Fibroblast of lung (primary cell): Measurements from ENCODE around the gene KIF26A. TPM values are rescaled to one million over a fixed set of nuclear protein-coding genes. Genes with fewer than 3 reads are reported as not detected.

ENCODE experiments used
- DNase-seq, 2 donors: peaks; one replicate each; pipeline versions ENCODE4 v3.0.0 to v3.0.0-alpha.2; 2010; ENCODE audit warnings: low read depth in 2 of 2
- H2AFZ ChIP-seq: 2 replicates; pipeline ENCODE4 v1.5.1; 2012; ENCODE audit warnings: low read length, control low read depth, inconsistent platforms
- H3K27ac ChIP-seq: 2 replicates; pipeline ENCODE4 v1.5.1; 2011; ENCODE audit warnings: low read length, control low read depth; ENCODE audit not compliant: insufficient read depth
- H3K27me3 ChIP-seq: 2 replicates; pipeline ENCODE4 v1.5.1; 2011; ENCODE audit warnings: mild to moderate bottlenecking, low read length; ENCODE audit not compliant: control insufficient read depth, insufficient read depth
- H3K36me3 ChIP-seq: 2 replicates; pipeline ENCODE4 v1.5.1; 2011; ENCODE audit warnings: low read length; ENCODE audit not compliant: control insufficient read depth, insufficient read depth
- H3K4me1 ChIP-seq: 2 replicates; pipeline ENCODE4 v1.5.1; 2011; ENCODE audit warnings: low read length; ENCODE audit not compliant: control insufficient read depth, insufficient read depth; ENCODE audit errors: extremely low read depth
- H3K4me2 ChIP-seq: 2 replicates; pipeline ENCODE4 v1.5.1; 2011; ENCODE audit warnings: low read length, control low read depth; ENCODE audit not compliant: insufficient read depth; ENCODE audit errors: extremely low read depth
- H3K4me3 ChIP-seq, 4 experiments: fragments of 200-600 bp in 1 of 4; sonication (generic) in 1 of 4; replicated peaks in 1 of 4; 2 replicates each; pipeline ENCODE4 v1.5.1; 2011 to 2016; ENCODE audit warnings: low read length in 4 of 4, low read depth in 3 of 4, mild to moderate bottlenecking in 3 of 4, control low read depth in 2 of 4, inconsistent platforms in 1 of 4, mixed read lengths in 1 of 4; ENCODE audit not compliant: insufficient read depth in 1 of 4; ENCODE audit errors: control extremely low read depth in 1 of 4
- H3K79me2 ChIP-seq: 2 replicates; pipeline ENCODE4 v1.5.1; 2012; ENCODE audit warnings: mild to moderate bottlenecking, low read length, inconsistent platforms; ENCODE audit not compliant: control insufficient read depth, insufficient read depth
- H3K9ac ChIP-seq: 2 replicates; pipeline ENCODE4 v1.5.1; 2011; ENCODE audit warnings: mild to moderate bottlenecking, low read length, control low read depth; ENCODE audit not compliant: insufficient read depth
- H3K9me3 ChIP-seq: 2 replicates; pipeline ENCODE4 v1.5.1; 2012; ENCODE audit warnings: low read depth, low read length; ENCODE audit not compliant: control insufficient read depth, insufficient read depth
- H4K20me1 ChIP-seq: 2 replicates; pipeline ENCODE4 v1.5.1; 2011; ENCODE audit warnings: low read length; ENCODE audit not compliant: control insufficient read depth, insufficient read depth; ENCODE audit errors: extremely low read depth
- CTCF ChIP-seq, 2 donors: IDR thresholded peaks in 1 of 2; conservative IDR thresholded peaks in 1 of 2; 1 replicate in 1 of 2; 2 replicates in 1 of 2; pipeline ENCODE4 v1.5.1; 2011 to 2012; ENCODE audit warnings: low read length in 2 of 2, control low read depth in 1 of 2, inconsistent platforms in 1 of 2, low read depth in 1 of 2, mild to moderate bottlenecking in 1 of 2
- EZH2 ChIP-seq: IDR thresholded peaks from 2 replicates; pipeline ENCODE4 v1.5.1; 2012; ENCODE audit warnings: low read length, control low read depth, mild to moderate bottlenecking; ENCODE audit errors: missing control alignments
- polyA plus RNA-seq, 2 donors: library from polyadenylated mRNA; depleted of rRNA in 1 of 2; stranded (reverse) in 1 of 2; unstranded in 1 of 2; fragments of >200 nt; gene quantifications; 2 replicates each; pipeline ENCODE4 v1.2.1, GENCODE V29; 2011 to 2012; ENCODE audit warnings: missing spikeins in 1 of 2
- total RNA-seq: library from RNA; depleted of rRNA; stranded (reverse); fragments of >200 nt; gene quantifications from 2 replicates; pipeline ENCODE4 v1.2.1, GENCODE V29; 2014

KIF26A gene
- total and polyA plus RNA-seq, 2 donors (not counting 1 experiment from before 2014, with no cell fraction given) = 0.01 to 2.0 TPM

GRCh38 chr14:104109731-104110361, 28.5 kb upstream of the KIF26A start:
- Histone ChIP-seq H3K4me1 (no peaks in the 10 kb centered on the region), H3K9ac (no peak overlapping the region), H4K20me1 (no peaks in the 10 kb centered on the region), H3K4me3 (no peak overlapping the region), H3K36me3 (no peaks in the 10 kb centered on the region), H3K4me2 (no peak overlapping the region), H3K27me3 (no peaks in the 10 kb centered on the region), H3K27ac (no peak overlapping the region), H2AFZ (no peak overlapping the region), H3K9me3 (no peaks in the 10 kb centered on the region), H3K79me2 (no peaks in the 10 kb centered on the region)
- DNase-seq = no peak
- TF ChIP-seq CTCF (conservative IDR thresholded peaks at IDR 0.05 in 1 of 2, IDR thresholded peaks at IDR 0.05 in 1 of 2; ENCODE audit: low read depth in 1 of 2, low read length in 2 of 2) (no peak), EZH2 (no peak)

GRCh38 chr14:104110491-104111209, 27.7 kb upstream of the KIF26A start:
- Histone ChIP-seq H4K20me1 (no peaks in the 10 kb centered on the region), H3K4me1 (no peaks in the 10 kb centered on the region), H3K4me2 (no peak overlapping the region), H3K79me2 (no peaks in the 10 kb centered on the region), H3K27me3 (no peaks in the 10 kb centered on the region), H3K9ac (no peak overlapping the region), H2AFZ (no peak overlapping the region), H3K27ac (no peak overlapping the region), H3K36me3 (no peaks in the 10 kb centered on the region), H3K9me3 (no peaks in the 10 kb centered on the region), H3K4me3 (no peak overlapping the region)
- DNase-seq = no peak
- TF ChIP-seq EZH2 = no peak
- TF ChIP-seq CTCF (conservative IDR thresholded peaks at IDR 0.05 in 1 of 2, IDR thresholded peaks at IDR 0.05 in 1 of 2; ENCODE audit: low read depth in 1 of 2, low read length in 2 of 2) = no peak

- Histone ChIP-seq H3K36me3 (no peaks in the 10 kb centered on the region), H4K20me1 (no peaks in the 10 kb centered on the region), H3K4me3 (no peak overlapping the region), H3K79me2 (no peaks in the 10 kb centered on the region), H3K9ac (no peak overlapping the region), H3K9me3 (no peaks in the 10 kb centered on the region), H3K27me3 (peaks cover 4% of the 10 kb centered on the region), H2AFZ (no peak overlapping the region), H3K4me2 (no peak overlapping the region), H3K4me1 (no peaks in the 10 kb centered on the region), H3K27ac (no peak overlapping the region)
- no peak for TF ChIP-seq EZH2
- TF ChIP-seq CTCF (conservative IDR thresholded peaks at IDR 0.05 in 1 of 2, IDR thresholded peaks at IDR 0.05 in 1 of 2; ENCODE audit: low read depth in 1 of 2, low read length in 2 of 2) = no peak
- no peak for DNase-seq
These were observed 26.9 kb upstream of the KIF26A start for GRCh38 chr14:104111301-104112112.
